Measurements from ENCODE around the gene TNFAIP1.

DNA sequence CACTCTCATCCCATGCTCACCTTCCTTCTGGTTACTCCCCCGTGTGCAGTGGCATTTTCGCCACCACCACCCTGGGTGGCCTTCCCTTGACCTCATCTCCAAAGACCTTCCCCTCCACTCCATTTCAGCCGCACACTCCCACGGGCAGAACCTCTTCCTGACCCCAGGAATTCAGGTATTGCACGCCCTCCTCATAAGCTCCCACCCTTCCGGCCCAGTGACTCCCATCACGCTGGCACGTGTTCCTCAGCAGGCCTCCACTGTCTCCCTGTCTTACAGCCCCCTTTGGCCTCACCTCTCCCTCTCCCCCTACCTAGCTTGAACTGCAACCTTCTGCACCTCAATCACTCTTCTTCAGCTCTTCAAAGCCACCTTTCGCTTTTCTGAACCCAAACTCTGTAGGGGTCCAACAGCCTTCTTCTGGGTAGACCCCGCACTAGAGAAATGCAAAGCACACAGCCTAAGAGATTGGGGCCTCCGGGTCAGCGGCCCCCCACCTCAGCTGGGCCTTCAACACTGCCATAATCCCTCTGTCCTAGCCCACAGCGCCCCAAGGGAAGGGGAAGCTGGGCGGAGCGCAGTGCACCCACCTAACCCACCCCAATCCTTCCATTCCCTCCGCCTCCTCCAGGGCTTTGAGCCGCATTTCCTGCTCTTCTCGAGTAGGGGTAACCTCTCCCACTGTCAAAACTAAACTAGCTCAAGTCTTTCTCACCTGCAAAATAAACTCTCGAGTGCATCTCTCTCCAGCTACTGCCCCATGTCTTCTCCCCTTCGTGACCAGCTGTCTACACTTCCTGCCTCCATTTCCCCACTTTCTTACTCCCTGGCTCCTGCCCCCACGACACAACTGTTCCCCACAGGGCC is 18.2 kb upstream of the TNFAIP1 start:
- TF ChIP-seq, protein P1, sequence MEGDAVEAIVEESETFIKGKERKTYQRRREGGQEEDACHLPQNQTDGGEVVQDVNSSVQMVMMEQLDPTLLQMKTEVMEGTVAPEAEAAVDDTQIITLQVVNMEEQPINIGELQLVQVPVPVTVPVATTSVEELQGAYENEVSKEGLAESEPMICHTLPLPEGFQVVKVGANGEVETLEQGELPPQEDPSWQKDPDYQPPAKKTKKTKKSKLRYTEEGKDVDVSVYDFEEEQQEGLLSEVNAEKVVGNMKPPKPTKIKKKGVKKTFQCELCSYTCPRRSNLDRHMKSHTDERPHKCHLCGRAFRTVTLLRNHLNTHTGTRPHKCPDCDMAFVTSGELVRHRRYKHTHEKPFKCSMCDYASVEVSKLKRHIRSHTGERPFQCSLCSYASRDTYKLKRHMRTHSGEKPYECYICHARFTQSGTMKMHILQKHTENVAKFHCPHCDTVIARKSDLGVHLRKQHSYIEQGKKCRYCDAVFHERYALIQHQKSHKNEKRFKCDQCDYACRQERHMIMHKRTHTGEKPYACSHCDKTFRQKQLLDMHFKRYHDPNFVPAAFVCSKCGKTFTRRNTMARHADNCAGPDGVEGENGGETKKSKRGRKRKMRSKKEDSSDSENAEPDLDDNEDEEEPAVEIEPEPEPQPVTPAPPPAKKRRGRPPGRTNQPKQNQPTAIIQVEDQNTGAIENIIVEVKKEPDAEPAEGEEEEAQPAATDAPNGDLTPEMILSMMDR (conservative IDR thresholded peaks at IDR 0.05; ENCODE audit: low read length) = no peak
- no peak for TF ChIP-seq EZH2phosphoT487 (IDR thresholded peaks at IDR 0.05; ENCODE audit: borderline replicate concordance)
